Endothelial cell of umbilical vein (primary cell): ENCODE measurements around the gene HMX2.

ENCODE experiments used
- EZH2 ChIP-seq: IDR thresholded peaks from 2 replicates; pipeline ENCODE4 v1.6.1; 2012; ENCODE audit warnings: borderline replicate concordance, low read depth, mild to moderate bottlenecking, moderate library complexity, low read length, inconsistent platforms; ENCODE audit not compliant: severe bottlenecking
- FOS ChIP-seq: IDR thresholded peaks from 2 replicates; pipeline ENCODE4 v1.6.1; 2011; ENCODE audit warnings: mild to moderate bottlenecking, low read length, moderate library complexity, borderline replicate concordance; ENCODE audit not compliant: insufficient read depth
- GATA2 ChIP-seq: IDR thresholded peaks from 2 replicates; pipeline ENCODE4 v1.7.0; 2011; ENCODE audit warnings: low read depth, mild to moderate bottlenecking, moderate library complexity, mixed read lengths, low read length; ENCODE audit not compliant: insufficient read length, insufficient read depth
- JUN ChIP-seq: IDR thresholded peaks from 2 replicates; pipeline ENCODE4 v1.6.1; 2011; ENCODE audit warnings: borderline replicate concordance, low read depth; ENCODE audit not compliant: insufficient read length, insufficient read depth
- MYC ChIP-seq: IDR thresholded peaks from one replicate; pipeline ENCODE4 v1.6.1; 2011; ENCODE audit warnings: mild to moderate bottlenecking, low read depth, low read length
- POLR2A ChIP-seq: IDR thresholded peaks from 2 replicates; pipeline ENCODE4 v1.6.1; 2012; ENCODE audit warnings: low read depth, mild to moderate bottlenecking, control low read depth, low read length
- POLR2AphosphoS5 ChIP-seq: IDR thresholded peaks from 2 replicates; pipeline ENCODE4 v1.6.1; 2012; ENCODE audit warnings: low read depth, mild to moderate bottlenecking, control low read depth, low read length, moderate library complexity; ENCODE audit not compliant: insufficient read depth
- TF ChIP-seq, protein P1 (sequence below), 2 donors: IDR thresholded peaks; 1 replicate in 1 of 2; 2 replicates in 1 of 2; pipeline ENCODE4 v1.5.1; 2011; ENCODE audit warnings: low read length in 2 of 2, mild to moderate bottlenecking in 2 of 2, moderate library complexity in 2 of 2, control low read depth in 1 of 2, inconsistent platforms in 1 of 2, low read depth in 1 of 2; ENCODE audit not compliant: insufficient read depth in 1 of 2; ENCODE audit errors: extremely low read depth in 1 of 2
- TF ChIP-seq, protein P2 (sequence below): IDR thresholded peaks from 2 replicates; pipeline ENCODE4 v1.6.1; 2011; ENCODE audit not compliant: insufficient read depth, insufficient read length

DNA sequence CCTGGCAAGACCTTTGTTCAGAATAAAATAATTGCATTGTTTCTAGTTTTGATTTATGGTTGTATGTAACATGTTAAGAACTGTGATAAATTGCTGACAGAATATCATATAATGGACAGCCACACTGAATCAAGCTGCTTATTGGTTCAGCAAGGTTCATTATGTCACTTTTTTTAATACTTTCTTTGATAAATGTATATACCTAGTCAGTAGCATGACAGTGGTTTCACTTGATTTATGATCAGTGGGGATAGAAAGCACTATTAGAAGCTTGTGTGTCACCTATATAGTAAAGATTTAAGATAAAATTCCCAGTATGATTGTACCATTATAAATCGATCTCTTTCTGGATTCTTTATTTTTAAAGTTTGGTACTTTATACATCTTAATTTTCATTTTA, 10.7 kb downstream of the HMX2 start:
- no peak for TF ChIP-seq MYC
- TF ChIP-seq, protein P1, sequence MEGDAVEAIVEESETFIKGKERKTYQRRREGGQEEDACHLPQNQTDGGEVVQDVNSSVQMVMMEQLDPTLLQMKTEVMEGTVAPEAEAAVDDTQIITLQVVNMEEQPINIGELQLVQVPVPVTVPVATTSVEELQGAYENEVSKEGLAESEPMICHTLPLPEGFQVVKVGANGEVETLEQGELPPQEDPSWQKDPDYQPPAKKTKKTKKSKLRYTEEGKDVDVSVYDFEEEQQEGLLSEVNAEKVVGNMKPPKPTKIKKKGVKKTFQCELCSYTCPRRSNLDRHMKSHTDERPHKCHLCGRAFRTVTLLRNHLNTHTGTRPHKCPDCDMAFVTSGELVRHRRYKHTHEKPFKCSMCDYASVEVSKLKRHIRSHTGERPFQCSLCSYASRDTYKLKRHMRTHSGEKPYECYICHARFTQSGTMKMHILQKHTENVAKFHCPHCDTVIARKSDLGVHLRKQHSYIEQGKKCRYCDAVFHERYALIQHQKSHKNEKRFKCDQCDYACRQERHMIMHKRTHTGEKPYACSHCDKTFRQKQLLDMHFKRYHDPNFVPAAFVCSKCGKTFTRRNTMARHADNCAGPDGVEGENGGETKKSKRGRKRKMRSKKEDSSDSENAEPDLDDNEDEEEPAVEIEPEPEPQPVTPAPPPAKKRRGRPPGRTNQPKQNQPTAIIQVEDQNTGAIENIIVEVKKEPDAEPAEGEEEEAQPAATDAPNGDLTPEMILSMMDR (IDR thresholded peaks at IDR 0.05; ENCODE audit: extremely low read depth in 1 of 2, insufficient read depth in 1 of 2, low read depth in 1 of 2, low read length in 2 of 2): no peak
- TF ChIP-seq POLR2A: no peak
- no peak for TF ChIP-seq EZH2
- no peak for TF ChIP-seq POLR2AphosphoS5
- TF ChIP-seq FOS: no peak
- TF ChIP-seq, protein P2, sequence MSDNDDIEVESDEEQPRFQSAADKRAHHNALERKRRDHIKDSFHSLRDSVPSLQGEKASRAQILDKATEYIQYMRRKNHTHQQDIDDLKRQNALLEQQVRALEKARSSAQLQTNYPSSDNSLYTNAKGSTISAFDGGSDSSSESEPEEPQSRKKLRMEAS: no peak
- no peak for TF ChIP-seq JUN
- no peak for TF ChIP-seq GATA2
